ENCODE data around the gene TEAD1.

- no peak for TF ChIP-seq POLR2A (IDR thresholded peaks at IDR 0.05)
- no peak for TF ChIP-seq CTCF (IDR thresholded peaks at IDR 0.05)
Observed at GRCh38 chr11:12807621-12808020, 133.4 kb downstream of the TEAD1 start.
